Upper lobe of left lung (tissue), 4 donors: Measurements from ENCODE around the gene DYRK3.

Experiments
- CTCF ChIP-seq, 6 experiments: fragments of 450-650 bp in 4 of 6; fragments of 200-600 bp in 2 of 6; sonication (generic) in 2 of 6; IDR thresholded peaks; one replicate each; pipeline ENCODE4 v1.5.1; 2016 to 2019; ENCODE audit warnings: antibody characterized with exemption in 6 of 6
- POLR2A ChIP-seq, 4 donors: fragments of 450-650 bp; IDR thresholded peaks; one replicate each; pipeline ENCODE4 v1.5.1; 2016 to 2017; ENCODE audit warnings: antibody characterized with exemption in 4 of 4, mild to moderate bottlenecking in 2 of 4

GRCh38 chr1:206662396-206663092, 27.2 kb downstream of the DYRK3 start:
- TF ChIP-seq CTCF (IDR thresholded peaks at IDR 0.05), result no peak
- no peak for TF ChIP-seq POLR2A (IDR thresholded peaks at IDR 0.05)
